Trophoblast cell (in vitro differentiated cells and primary cell): Measurements from ENCODE around the gene CELSR2.

ENCODE experiments used
- DNase-seq, 2 donors: peaks; one replicate each; pipeline ENCODE4 v3.0.0-alpha.2; 2016
- H2AFZ ChIP-seq: 2 replicates; pipeline ENCODE4 v1.6.1; 2013; ENCODE audit warnings: low read length, moderate library complexity, mild to moderate bottlenecking; ENCODE audit not compliant: insufficient read depth, poor library complexity
- H2AK5ac ChIP-seq: 2 replicates; pipeline ENCODE4 v1.6.1; 2013; ENCODE audit warnings: mild to moderate bottlenecking, low read length
- H2BK120ac ChIP-seq: 2 replicates; pipeline ENCODE4 v1.6.1; 2013; ENCODE audit warnings: low read length, mild to moderate bottlenecking, moderate library complexity; ENCODE audit not compliant: insufficient read depth, poor library complexity
- H2BK12ac ChIP-seq: 2 replicates; pipeline ENCODE4 v1.6.1; 2013; ENCODE audit warnings: mild to moderate bottlenecking, low read length, moderate library complexity
- H2BK5ac ChIP-seq: 2 replicates; pipeline ENCODE4 v1.6.1; 2013; ENCODE audit warnings: low read length, low read depth, moderate library complexity, mild to moderate bottlenecking; ENCODE audit not compliant: poor library complexity
- H3K14ac ChIP-seq: 2 replicates; pipeline ENCODE4 v1.6.1; 2013; ENCODE audit warnings: mild to moderate bottlenecking, low read length
- H3K18ac ChIP-seq: 2 replicates; pipeline ENCODE4 v1.6.1; 2013; ENCODE audit warnings: mild to moderate bottlenecking, low read length
- H3K23ac ChIP-seq: 2 replicates; pipeline ENCODE4 v1.6.1; 2013; ENCODE audit warnings: low read length
- H3K27ac ChIP-seq: 2 replicates; pipeline ENCODE4 v1.5.1; 2013; ENCODE audit warnings: low read depth, mild to moderate bottlenecking, inconsistent platforms, low read length, moderate library complexity
- H3K27me3 ChIP-seq: 2 replicates; pipeline ENCODE4 v1.6.1; 2013; ENCODE audit warnings: inconsistent platforms, mild to moderate bottlenecking, low read length, moderate library complexity; ENCODE audit not compliant: insufficient read depth
- H3K36me3 ChIP-seq, 2 experiments: 1 replicate in 1 of 2; 2 replicates in 1 of 2; pipeline ENCODE4 v1.6.1; 2013; ENCODE audit warnings: low read length in 2 of 2, mild to moderate bottlenecking in 2 of 2, moderate library complexity in 1 of 2; ENCODE audit not compliant: insufficient read depth in 2 of 2, control insufficient read depth in 1 of 2
- H3K4ac ChIP-seq: 2 replicates; pipeline ENCODE4 v1.6.1; 2013; ENCODE audit warnings: low read depth, mild to moderate bottlenecking, low read length, moderate library complexity
- H3K4me1 ChIP-seq, 2 experiments: 1 replicate in 1 of 2; 2 replicates in 1 of 2; pipeline ENCODE4 v1.6.1; 2013; ENCODE audit warnings: low read length in 2 of 2, mild to moderate bottlenecking in 2 of 2, moderate library complexity in 1 of 2; ENCODE audit not compliant: insufficient read depth in 2 of 2, control insufficient read depth in 1 of 2
- H3K4me2 ChIP-seq: 2 replicates; pipeline ENCODE4 v1.6.1; 2013; ENCODE audit warnings: inconsistent platforms, mild to moderate bottlenecking, low read length, moderate library complexity
- H3K4me3 ChIP-seq: 2 replicates; pipeline ENCODE4 v1.5.1; 2013; ENCODE audit warnings: mild to moderate bottlenecking, low read depth, low read length, inconsistent platforms
- H3K79me1 ChIP-seq: one replicate; pipeline ENCODE4 v1.6.1; 2013; ENCODE audit warnings: low read length
- H3K79me2 ChIP-seq: 2 replicates; pipeline ENCODE4 v1.6.1; 2013; ENCODE audit warnings: low read length, mild to moderate bottlenecking; ENCODE audit not compliant: control insufficient read depth, insufficient read depth, poor library complexity
- H3K9ac ChIP-seq: 2 replicates; pipeline ENCODE4 v1.6.1; 2013; ENCODE audit warnings: mild to moderate bottlenecking, low read length
- H3K9me3 ChIP-seq: 2 replicates; pipeline ENCODE4 v1.6.1; 2013; ENCODE audit warnings: low read depth, mild to moderate bottlenecking, control low read depth, inconsistent platforms, low read length; ENCODE audit not compliant: insufficient read depth
- H4K12ac ChIP-seq: 2 replicates; pipeline ENCODE4 v1.6.1; 2013; ENCODE audit warnings: low read depth, mild to moderate bottlenecking, low read length, moderate library complexity
- H4K8ac ChIP-seq: 2 replicates; pipeline ENCODE4 v1.6.1; 2013; ENCODE audit warnings: low read depth, mild to moderate bottlenecking, low read length, moderate library complexity
- H4K91ac ChIP-seq: one replicate; pipeline ENCODE4 v1.6.1; 2013; ENCODE audit warnings: low read depth, mild to moderate bottlenecking, low read length, moderate library complexity
- WGBS: extraction: QIAGEN DNeasy Blood & Tissue Kit; methylation state at CpG from one replicate; pipeline ENCODE4 v1.1.7; 2013; ENCODE audit warnings: missing lambda C conversion rate; ENCODE audit not compliant: insufficient read length, insufficient coverage; ENCODE audit errors: extremely low coverage; 5-methylcytosine and 5-hydroxymethylcytosine counted together

CELSR2 gene

GRCh38 chr1:109239047-109239408, 10.3 kb upstream of the CELSR2 start:
- Histone ChIP-seq H3K9me3 (no peaks in the 10 kb centered on the region), H2AFZ (no peak overlapping the region), H3K36me3 (peaks cover 33 to 49% of the 10 kb centered on the region in 2 experiments), H3K79me2 (no peaks in the 10 kb centered on the region), H3K4me1 (peaks cover 12 to 20% of the 10 kb centered on the region in 2 experiments), H2BK12ac (no peak overlapping the region), H3K27me3 (no peaks in the 10 kb centered on the region), H2BK120ac (no peak overlapping the region), H4K8ac (no peak overlapping the region), H2BK5ac (peak overlapping the region; percentile 32), H3K18ac (no peak overlapping the region), H3K14ac (no peak overlapping the region), H3K4me2 (no peak overlapping the region), H3K9ac (no peak overlapping the region), H3K79me1 (no peaks in the 10 kb centered on the region), H2AK5ac (no peak overlapping the region), H3K27ac (peak overlapping the region; percentile 4), H3K4me3 (no peak overlapping the region), H3K23ac (no peak overlapping the region), H3K4ac (no peak overlapping the region), H4K91ac (no peak overlapping the region), H4K12ac (no peak overlapping the region)
- whole genome bisulfite sequencing: no CpG with 5 or more reads among the region's 5 CpGs
- DNase-seq: no peak

- Histone ChIP-seq H4K8ac (no peak overlapping the region), H3K9me3 (no peaks in the 10 kb centered on the region), H3K9ac (no peak overlapping the region), H3K23ac (no peak overlapping the region), H3K27ac (peak overlapping the region; percentile 5), H2BK120ac (no peak overlapping the region), H2BK5ac (peak overlapping the region; percentile 32), H4K12ac (peak overlapping the region; percentile 21), H3K14ac (no peak overlapping the region), H4K91ac (no peak overlapping the region), H3K79me1 (no peaks in the 10 kb centered on the region), H2AFZ (no peak overlapping the region), H3K36me3 (peaks cover 33 to 49% of the 10 kb centered on the region in 2 experiments), H3K4me1 (peaks cover 12 to 20% of the 10 kb centered on the region in 2 experiments), H2BK12ac (no peak overlapping the region), H3K4me3 (no peak overlapping the region), H3K18ac (no peak overlapping the region), H3K79me2 (no peaks in the 10 kb centered on the region), H2AK5ac (no peak overlapping the region), H3K4ac (no peak overlapping the region), H3K4me2 (no peak overlapping the region), H3K27me3 (no peaks in the 10 kb centered on the region)
- WGBS: no CpG with 5 or more reads among the region's 6 CpGs
- peak; percentile 51 to 62 for DNase-seq
These were observed 9.8 kb upstream of the CELSR2 start for GRCh38 chr1:109239409-109240068.

GRCh38 chr1:109240158-109241152, 8.9 kb upstream of the CELSR2 start:
- H3K27ac ChIP-seq: no peak overlapping the region
- H2BK12ac ChIP-seq: no peak overlapping the region
- H2AFZ ChIP-seq: no peak overlapping the region
- no peaks in the 10 kb centered on the region for H3K79me2 ChIP-seq
- no peak overlapping the region for H4K12ac ChIP-seq
- no peak overlapping the region for H3K4me3 ChIP-seq
- peaks cover 12 to 20% of the 10 kb centered on the region in 2 experiments for H3K4me1 ChIP-seq
- no peak overlapping the region for H3K23ac ChIP-seq
- H4K8ac ChIP-seq: no peak overlapping the region
- H3K36me3 ChIP-seq: peaks cover 26 to 42% of the 10 kb centered on the region in 2 experiments
- peak overlapping the region; percentile 8 for H3K9ac ChIP-seq
- H2BK5ac ChIP-seq: no peak overlapping the region
- H3K4me2 ChIP-seq: no peak overlapping the region
- H4K91ac ChIP-seq: no peak overlapping the region
- WGBS: no CpG with 5 or more reads among the region's 26 CpGs
- H3K18ac ChIP-seq: no peak overlapping the region
- H2AK5ac ChIP-seq: no peak overlapping the region
- H3K79me1 ChIP-seq: no peaks in the 10 kb centered on the region
- H3K14ac ChIP-seq: no peak overlapping the region
- H3K27me3 ChIP-seq: no peaks in the 10 kb centered on the region
- DNase-seq: peak in 1 of 2 donors; percentile 37
- no peak overlapping the region for H2BK120ac ChIP-seq
- no peak overlapping the region for H3K4ac ChIP-seq
- no peaks in the 10 kb centered on the region for H3K9me3 ChIP-seq

- H3K79me1 ChIP-seq: no peaks in the 10 kb centered on the region
These were observed 8.0 kb upstream of the CELSR2 start for GRCh38 chr1:109241344-109241743.

More at GRCh38 chr1:109241344-109241743, 8.0 kb upstream of the CELSR2 start:
- no peak for DNase-seq
- Histone ChIP-seq H3K9ac (no peak overlapping the region), H3K4me3 (no peak overlapping the region), H3K4me2 (no peak overlapping the region), H2BK5ac (no peak overlapping the region), H4K12ac (no peak overlapping the region), H3K23ac (no peak overlapping the region), H4K8ac (no peak overlapping the region), H3K4ac (no peak overlapping the region), H2AK5ac (no peak overlapping the region), H3K79me2 (no peaks in the 10 kb centered on the region), H3K36me3 (peaks cover 18 to 34% of the 10 kb centered on the region in 2 experiments), H3K9me3 (no peaks in the 10 kb centered on the region), H2AFZ (no peak overlapping the region), H3K14ac (no peak overlapping the region), H3K27me3 (no peaks in the 10 kb centered on the region), H4K91ac (no peak overlapping the region), H2BK120ac (no peak overlapping the region), H3K4me1 (peaks cover 12 to 20% of the 10 kb centered on the region in 2 experiments), H3K18ac (no peak overlapping the region), H3K27ac (no peak overlapping the region), H2BK12ac (no peak overlapping the region)
- no CpG with 5 or more reads among the region's 6 CpGs for WGBS
